GM10847 (cell line): Measurements from ENCODE around the gene CASP9.

Experiments
- POLR2A ChIP-seq: IDR thresholded peaks from 2 replicates; pipeline ENCODE4 v1.6.1; 2011; ENCODE audit not compliant: insufficient read length; ENCODE audit errors: extremely low read depth

The CASP9 gene

DNA sequence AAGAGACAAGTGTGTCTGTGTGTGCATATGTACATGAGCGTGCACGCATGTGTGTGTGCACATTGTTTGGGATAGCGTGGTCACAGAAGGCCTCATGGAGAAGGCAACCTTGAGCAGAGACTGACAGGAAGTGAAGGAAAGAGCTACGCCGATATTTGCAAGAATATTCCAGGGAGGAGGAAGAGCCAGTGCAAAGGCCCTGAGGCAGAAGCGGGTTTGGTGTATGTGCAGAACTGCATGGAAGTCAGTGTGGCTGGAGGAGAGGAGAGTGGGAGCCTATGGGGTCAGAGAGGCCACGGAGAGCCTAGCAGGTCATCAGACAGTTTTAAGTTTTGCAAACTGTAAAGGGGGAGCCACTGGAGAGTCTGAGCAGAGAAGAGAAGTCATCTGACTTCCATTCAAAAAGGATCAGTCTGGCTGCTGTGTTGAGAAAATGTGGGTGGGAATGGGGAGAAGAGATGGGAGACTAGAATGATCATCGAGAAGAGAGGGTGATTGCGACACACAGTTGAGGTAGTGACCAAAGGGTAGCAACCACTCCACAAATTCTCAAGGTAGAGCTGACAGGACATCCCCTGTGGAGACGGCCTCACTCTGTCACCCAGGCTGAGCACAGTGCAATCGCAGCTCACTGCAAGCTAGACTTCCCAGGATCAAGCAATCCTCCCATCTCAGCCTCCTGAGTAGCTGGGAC is 44.2 kb downstream of the CASP9 start:
- TF ChIP-seq POLR2A: no peak

DNA sequence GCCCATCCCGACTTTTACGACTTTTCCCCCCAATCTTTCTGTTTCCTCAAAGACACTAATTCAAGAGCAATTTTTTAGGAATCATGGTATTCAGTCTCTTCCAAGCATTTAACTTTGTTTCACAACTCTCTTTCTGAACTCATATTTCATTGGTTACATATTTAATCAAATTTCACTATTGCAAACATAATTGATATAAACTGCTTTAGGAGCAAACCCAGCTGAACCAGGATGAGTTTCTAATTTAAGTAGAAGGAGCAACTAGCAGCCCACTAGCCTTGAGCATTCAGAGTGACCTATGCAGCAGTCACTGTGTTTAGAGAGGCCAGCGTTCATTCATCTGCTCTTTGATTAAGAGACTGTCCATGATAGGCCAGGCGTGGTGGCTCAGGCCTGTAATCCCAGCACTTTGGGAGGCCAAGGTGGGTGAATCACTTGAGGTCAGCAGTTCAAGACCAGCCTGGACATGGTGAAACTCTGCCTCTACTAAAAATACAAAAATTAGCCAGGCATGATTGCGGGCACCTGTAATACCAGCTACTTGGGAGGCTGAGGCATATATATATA is 46.3 kb downstream of the CASP9 start:
- TF ChIP-seq POLR2A: no peak

DNA sequence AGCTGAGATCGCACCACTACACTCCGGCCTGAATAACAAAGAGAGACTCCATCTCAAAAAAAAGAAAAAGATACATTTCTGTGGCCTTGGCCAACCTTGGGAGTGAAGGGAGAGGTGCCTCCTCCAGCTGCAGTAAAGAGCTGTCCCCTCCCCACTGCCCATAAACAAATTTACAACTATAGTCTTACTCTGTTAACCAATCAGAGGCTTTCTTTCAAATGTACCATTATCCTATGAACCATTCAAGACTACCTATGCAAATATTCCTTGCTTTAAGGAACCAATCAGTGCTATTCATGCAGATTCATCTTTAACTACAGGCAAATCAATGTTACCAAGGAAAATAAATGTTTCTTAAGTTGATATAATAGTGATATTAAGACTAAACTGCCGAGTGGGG is 47.1 kb downstream of the CASP9 start:
- no peak for TF ChIP-seq POLR2A

DNA sequence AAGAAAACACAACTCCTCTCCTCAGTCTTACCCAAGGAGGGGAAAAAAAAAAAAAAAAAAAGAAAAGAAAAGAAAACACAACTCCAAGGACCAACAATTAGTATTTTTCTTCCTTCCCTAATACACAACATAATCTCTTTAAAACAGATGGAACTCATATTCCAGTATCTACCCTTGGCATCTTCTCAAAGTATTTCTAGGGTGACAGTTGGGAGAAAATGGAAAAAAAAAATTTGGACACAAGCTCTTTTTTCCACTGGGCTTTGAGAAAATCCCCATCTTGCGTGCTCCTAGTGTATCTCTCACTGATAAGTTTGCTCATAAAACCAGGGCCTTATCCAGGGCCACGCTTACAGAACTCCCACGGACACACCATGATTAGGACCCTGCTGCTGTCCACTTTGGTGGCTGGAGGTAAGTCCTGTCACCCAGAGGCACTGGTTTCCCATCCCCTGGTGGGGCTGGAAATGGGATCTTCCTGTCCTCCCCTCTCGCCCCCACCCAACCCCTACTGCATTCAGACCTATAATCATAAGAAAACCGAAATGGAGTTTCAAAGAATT is 48.2 kb downstream of the CASP9 start, which contains the start of gene CELA2B:
Gene CELA2B (plus strand): TSS at position 353 of the 563 bp plus-strand sequence. CDS start 22 bp downstream, at position 375.
- TF ChIP-seq POLR2A: no peak

DNA sequence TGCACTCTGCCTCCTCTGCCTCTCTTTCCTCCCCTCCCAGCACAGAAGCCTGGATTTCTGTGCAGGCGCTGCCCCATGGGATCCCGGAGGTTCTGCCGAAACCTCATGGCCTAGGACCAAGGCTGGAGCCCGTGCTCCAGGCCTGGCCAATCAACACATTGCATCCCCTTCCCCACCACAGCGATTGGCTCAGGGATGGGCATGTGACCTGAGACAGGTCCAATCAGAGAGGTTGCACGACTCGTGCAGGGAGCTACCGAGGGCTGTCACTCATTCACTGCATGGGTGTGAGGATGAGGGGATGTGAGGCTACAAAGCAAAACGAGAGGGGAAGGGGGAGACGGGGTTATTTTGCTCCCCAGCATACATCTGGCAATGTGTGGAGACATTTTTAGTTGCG is 51.4 kb downstream of the CASP9 start:
- TF ChIP-seq POLR2A: no peak

DNA sequence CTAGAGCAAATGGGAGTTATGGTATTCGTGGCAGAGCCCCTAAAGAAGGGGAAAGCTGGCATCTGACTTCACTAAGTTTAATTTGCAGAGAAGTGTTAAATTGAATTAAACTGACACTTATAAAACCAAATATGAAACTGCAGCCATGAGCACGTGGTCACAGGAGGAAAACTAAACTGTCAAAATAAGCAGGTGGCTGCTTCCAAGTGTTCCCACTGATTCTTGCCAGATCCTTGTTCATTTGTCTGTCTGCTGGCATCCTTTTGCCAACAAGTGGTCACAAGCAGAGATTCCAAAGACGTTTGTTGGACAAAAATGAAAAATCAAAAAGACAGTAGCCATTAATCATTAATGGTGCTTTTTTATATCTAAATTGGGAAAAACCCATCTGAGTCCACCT is 54.7 kb downstream of the CASP9 start:
- no peak for TF ChIP-seq POLR2A

DNA sequence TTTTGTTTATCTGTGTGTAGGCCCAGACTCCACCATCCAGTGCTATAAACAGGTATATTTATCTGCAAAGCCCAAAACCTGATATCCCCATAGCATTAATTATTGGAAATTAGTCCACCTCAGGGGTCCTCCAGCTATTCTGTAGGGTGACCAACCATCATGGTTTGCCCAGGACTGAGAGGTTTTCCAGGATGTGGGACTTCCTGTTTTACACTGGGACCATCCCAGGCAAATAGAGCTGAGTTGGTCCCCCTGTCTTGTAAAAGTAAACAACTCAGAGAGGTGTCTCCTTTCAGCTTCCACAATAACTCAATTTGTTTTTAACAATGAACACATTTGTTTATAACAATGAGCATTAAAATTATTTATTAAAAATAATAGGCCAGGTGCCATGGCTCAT is 55.9 kb downstream of the CASP9 start:
- no peak for TF ChIP-seq POLR2A

DNA sequence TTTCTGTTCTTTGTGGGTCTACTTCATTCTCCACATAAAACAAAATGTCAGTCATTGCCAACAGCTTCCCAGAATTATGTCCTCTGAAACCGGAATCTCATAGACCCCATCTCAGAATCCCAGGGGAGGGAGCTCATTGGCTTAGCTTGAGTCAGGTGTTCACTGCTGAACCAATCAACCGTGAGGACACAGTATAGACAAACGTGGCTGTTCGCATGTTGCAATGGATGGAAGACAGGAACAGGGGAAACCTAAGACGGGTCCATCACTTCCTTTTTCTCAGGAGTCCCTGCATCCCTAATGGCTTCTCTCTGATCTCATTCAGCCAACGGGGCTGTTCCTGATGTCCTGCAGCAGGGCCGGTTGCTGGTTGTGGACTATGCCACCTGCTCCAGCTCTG is 58.3 kb downstream of the CASP9 start:
- no peak for TF ChIP-seq POLR2A

DNA sequence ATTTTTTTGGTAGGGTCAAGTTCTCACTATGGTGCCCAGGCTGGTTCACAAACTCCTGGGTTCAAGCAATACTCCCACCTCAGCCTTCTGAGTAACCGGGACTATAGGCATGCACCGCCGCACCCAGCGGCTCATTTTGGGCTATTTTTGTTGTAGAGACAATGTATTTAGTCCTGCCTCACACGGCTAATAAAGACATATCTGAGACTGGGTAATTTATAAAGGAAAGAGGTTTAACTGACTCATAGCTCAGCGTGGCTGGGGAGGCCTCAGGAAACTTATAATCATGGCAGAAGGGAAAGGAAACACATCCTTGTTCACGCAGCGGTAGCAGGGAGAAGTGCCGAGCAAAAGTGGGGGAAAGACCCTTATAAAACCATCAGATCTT is 63.3 kb downstream of the CASP9 start:
- no peak for TF ChIP-seq POLR2A

DNA sequence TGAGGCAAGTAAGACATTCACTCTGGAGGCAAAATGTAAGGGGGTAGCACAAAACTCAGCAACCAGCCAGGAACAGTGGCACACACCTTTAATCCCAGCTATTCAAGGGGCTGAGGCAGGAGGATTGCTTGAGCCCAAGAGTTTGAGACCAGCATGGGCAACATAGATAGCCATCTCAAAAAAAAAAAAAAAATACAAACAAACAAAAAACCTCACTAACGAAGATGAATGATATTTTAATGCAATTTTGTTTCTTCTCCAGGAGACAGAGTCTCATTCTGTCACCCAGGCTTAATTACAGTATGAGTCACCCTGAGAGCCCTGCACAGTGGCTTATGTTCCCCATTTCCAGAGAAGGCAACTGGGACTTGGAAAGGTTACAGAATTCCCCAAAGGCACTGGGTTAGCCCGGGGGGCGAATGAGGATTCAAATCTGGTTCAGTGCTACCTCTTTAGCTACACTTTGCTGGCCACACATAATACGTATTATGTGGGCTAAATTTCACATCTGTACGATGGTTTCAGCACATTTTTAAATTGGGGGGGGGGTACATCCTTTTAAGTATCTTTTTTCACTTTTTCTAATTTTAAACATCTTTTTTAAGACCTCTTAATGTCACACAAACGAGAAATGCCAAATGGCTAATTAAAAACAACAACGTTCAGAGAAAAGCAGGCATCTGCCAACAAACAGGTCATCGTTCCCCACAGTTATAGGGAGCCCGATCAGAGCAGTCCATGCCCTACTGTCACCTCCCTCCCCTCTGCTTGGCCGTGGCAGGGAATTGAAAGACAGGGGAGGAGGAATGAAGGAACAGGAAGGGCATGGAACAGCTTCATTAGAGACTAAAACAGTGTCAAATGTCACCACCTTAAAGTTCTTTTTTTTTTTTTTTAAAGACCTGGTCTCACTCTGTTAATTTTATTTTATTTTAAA is 64.0 kb downstream of the CASP9 start:
- TF ChIP-seq POLR2A: no peak

DNA sequence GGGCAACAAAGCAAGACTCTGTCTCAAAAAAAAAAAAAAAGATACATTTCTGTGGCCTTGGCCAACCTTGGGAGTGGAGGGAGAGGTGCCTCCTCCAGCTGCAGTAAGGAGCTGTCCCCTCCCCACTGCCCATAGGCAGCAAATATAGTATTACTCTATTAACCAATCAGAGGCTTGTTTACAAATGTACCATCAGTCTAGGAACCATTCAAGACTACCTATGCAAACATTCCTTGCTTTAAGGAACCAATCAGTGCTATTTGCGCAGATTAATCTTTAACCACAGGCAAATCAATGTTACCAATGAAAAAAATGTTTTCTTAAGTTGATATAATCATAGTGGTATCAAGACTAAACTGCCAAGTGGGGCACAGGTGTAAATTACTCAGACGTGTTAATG is 66.4 kb downstream of the CASP9 start:
- TF ChIP-seq POLR2A: no peak

DNA sequence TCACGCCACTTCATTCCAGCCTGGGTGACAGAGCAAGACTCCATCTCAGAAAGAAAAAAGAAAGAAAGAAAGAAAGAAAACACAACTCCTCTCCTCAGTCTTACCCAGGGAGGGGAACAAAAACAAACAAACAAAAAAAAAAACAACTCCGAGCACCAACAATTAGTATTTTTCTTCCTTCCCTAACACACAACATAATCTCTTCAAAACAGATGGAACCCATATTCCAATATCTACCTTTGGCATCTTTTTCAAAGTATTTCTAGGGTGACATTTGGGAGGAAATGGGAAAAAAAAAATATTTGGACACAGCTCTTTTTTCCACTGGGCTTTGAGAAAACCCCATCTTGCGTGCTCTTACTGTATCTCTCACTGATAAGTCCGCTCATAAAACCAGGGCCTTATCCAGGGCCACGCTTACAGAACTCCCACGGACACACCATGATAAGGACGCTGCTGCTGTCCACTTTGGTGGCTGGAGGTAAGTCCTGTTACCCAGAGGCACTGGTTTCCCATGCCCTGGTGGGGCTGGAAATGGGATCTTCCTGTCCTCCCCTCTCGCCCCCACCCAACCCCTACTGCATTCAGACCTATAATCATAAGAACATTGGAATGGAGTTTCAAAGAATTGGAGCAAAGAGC is 67.6 kb downstream of the CASP9 start, which contains the start of gene CELA2A:
Gene CELA2A (plus strand): TSS at position 420 of the 642 bp plus-strand sequence. CDS start 22 bp downstream, at position 442.
- TF ChIP-seq POLR2A: no peak

DNA sequence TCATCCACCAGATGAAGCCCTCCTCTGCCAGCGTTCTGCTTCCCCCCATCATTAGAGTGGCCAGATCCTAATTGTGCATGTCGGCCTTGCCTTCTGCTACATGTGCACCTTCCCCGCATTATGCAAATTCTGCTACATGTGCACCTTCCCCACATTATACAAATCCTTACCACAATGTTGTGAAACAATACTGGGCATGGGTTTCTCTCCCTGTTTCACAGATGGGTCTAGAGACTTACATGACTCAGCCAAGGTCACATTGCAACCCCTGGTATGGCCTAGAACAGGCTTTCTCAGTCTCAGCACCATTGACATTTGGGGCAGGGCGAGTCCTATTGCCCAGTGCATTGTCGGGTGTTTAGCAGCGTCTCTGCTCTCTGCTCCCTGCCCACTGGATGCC is 68.5 kb downstream of the CASP9 start:
- no peak for TF ChIP-seq POLR2A

DNA sequence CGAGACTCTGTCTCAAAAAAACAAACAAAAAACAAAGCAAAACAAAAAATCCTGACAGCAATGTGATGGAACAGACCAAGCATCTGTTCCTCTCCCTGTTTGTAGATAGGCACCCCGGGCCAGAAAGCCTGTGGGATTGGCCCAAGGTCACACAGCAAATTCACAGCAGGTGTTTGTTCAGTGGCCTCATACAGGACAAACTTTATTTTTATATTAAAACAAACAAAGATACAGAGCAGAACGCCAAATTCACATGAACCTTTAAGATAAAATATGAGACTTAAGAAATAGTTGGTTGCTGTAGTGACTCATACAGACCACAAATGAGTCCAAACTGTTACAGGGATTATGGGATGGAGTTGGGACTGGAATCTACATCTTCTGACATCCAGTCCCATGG is 69.8 kb downstream of the CASP9 start:
- no peak for TF ChIP-seq POLR2A

DNA sequence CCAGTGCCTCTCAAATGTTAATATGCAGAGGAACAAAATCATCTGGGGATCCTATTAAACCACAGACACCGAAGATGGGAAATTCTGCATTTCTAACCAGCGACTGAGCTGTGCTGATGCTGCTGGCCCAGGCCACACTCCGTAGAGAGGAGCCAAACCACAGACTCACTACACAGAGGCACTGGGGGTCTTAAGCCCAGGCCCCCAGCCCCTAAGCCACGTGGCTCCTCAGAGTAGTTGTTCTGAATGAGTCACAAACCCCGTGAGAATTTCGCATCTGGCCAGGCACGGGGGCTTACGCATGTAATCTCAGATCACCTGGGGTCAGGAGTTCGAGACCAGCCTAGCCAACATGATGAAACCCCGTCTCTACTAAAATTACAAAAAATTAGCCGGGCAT is 70.3 kb downstream of the CASP9 start:
- TF ChIP-seq POLR2A: no peak
